RWPE1 (cell line): Measurements from ENCODE around the gene CYGB.
A peak's percentile ranks its signal among the peaks of the same experiment; 100 is the strongest.

ENCODE experiments used
- CTCF ChIA-PET: fragments of 350-600 bp; sonication (Branson Sonifier 250); formaldehyde crosslinking; extraction: SDS; loops from one replicate; lab custom pipeline; 2021; lab: Yijun Ruan, JAX
- POLR2A ChIA-PET: fragments of 400-600 bp; formaldehyde crosslinking; extraction: SDS; loops from one replicate; lab custom pipeline; 2020; ENCODE audit warnings: antibody characterized with exemption; ENCODE audit not compliant: low non-redundant PET; lab: Yijun Ruan, JAX
- DNase-seq: peaks from one replicate; pipeline ENCODE4 v3.0.0; 2012; ENCODE audit warnings: low spot score
- H3K27ac ChIP-seq: fragments of 450-650 bp; 2 replicates; pipeline ENCODE4 v1.5.1; 2017
- CTCF ChIP-seq: fragments of 450-650 bp; conservative IDR thresholded peaks from 2 replicates; pipeline ENCODE4 v1.5.1; 2017; ENCODE audit warnings: low read depth, mild to moderate bottlenecking

Gene CYGB

GRCh38 chr17:76500747-76501017, 36.8 kb downstream of the CYGB start:
- CTCF ChIA-PET = interaction anchor here (0.5 kb wide), 1 partner anchor 130 kb away, joined by 4 read pairs; no protein-coding TSS in a partner anchor
- DNase-seq = no peak
- POLR2A ChIA-PET = no interaction called here
- peak overlapping the region; percentile 89 for H3K27ac ChIP-seq
- no peak for TF ChIP-seq CTCF

- H3K27ac ChIP-seq = peak overlapping the region; percentile 89
- DNase-seq = no peak
- ChIA-PET POLR2A (no interaction called here), CTCF (interaction anchor here (0.5 to 1.0 kb wide), 3 partner anchors 13 to 130 kb away, joined by 3 to 4 read pairs (median 3); no protein-coding TSS in a partner anchor)
- TF ChIP-seq CTCF = no peak
Observed at GRCh38 chr17:76500074-76500746, 37.3 kb downstream of the CYGB start.

GRCh38 chr17:76499267-76499667, 38.2 kb downstream of the CYGB start:
- ChIA-PET POLR2A (interaction anchor here (1.3 kb wide), 1 partner anchor 9 kb away, joined by 4 read pairs; no protein-coding TSS in a partner anchor), CTCF (interaction anchor here (0.6 to 1.0 kb wide), 4 partner anchors 8 to 33 kb away, joined by 3 read pairs; no protein-coding TSS in a partner anchor)
- DNase-seq = peak; percentile 62
- no peak for TF ChIP-seq CTCF
- peak overlapping the region; percentile 89 for H3K27ac ChIP-seq

- TF ChIP-seq CTCF = no peak
- DNase-seq = no peak
- POLR2A ChIA-PET = interaction anchor here (1.3 kb wide), 1 partner anchor 8 kb away, joined by 4 read pairs; no protein-coding TSS in a partner anchor
- CTCF ChIA-PET = interaction anchor here (0.7 to 1.3 kb wide), 2 partner anchors 91 to 357 kb away, joined by 3 to 8 read pairs; no protein-coding TSS in a partner anchor
- peak overlapping the region; percentile 89 for H3K27ac ChIP-seq
Observed at GRCh38 chr17:76498876-76499251, 38.6 kb downstream of the CYGB start.

- POLR2A ChIA-PET = interaction anchor here (1.3 kb wide), 1 partner anchor 7 kb away, joined by 4 read pairs; no protein-coding TSS in a partner anchor
- TF ChIP-seq CTCF = no peak
- H3K27ac ChIP-seq = peak overlapping the region; percentile 89
- CTCF ChIA-PET = interaction anchor here (0.6 to 1.3 kb wide), 3 partner anchors 86 to 357 kb away, joined by 3 to 8 read pairs (median 3); no protein-coding TSS in a partner anchor
- DNase-seq = peak; percentile 80
Observed at GRCh38 chr17:76497979-76498875, 39.3 kb downstream of the CYGB start.

GRCh38 chr17:76497699-76497978, 39.9 kb downstream of the CYGB start:
- no peak for DNase-seq
- ChIA-PET POLR2A (no interaction called here), CTCF (interaction anchor here (1.3 kb wide), 1 partner anchor 90 kb away, joined by 8 read pairs; no protein-coding TSS in a partner anchor)
- H3K27ac ChIP-seq = peak overlapping the region; percentile 89
- TF ChIP-seq CTCF = no peak
